Measurements from ENCODE around the gene ZNF19.

The ZNF19 gene

GRCh38 chr16:71460236-71460635 lies 28.9 kb downstream of the ZNF19 start:
- no peak overlapping the region for H3K27ac ChIP-seq
- TF ChIP-seq ZFX (IDR thresholded peaks at IDR 0.05; ENCODE audit: borderline replicate concordance) (no peak), CTCF (IDR thresholded peaks at IDR 0.05) (no peak)

GRCh38 chr16:71459510-71459909 lies 29.6 kb downstream of the ZNF19 start:
- no peak overlapping the region for H3K27ac ChIP-seq
- TF ChIP-seq ZFX (IDR thresholded peaks at IDR 0.05; ENCODE audit: borderline replicate concordance): no peak

GRCh38 chr16:71456801-71457200 lies 32.3 kb downstream of the ZNF19 start:
- H3K27ac ChIP-seq: no peak overlapping the region
- no peak for TF ChIP-seq ZFX (IDR thresholded peaks at IDR 0.05; ENCODE audit: borderline replicate concordance)
- no peak for TF ChIP-seq CTCF (IDR thresholded peaks at IDR 0.05)

GRCh38 chr16:71453036-71453435 lies 36.1 kb downstream of the ZNF19 start:
- TF ChIP-seq ZFX (IDR thresholded peaks at IDR 0.05; ENCODE audit: borderline replicate concordance) (no peak), CTCF (IDR thresholded peaks at IDR 0.05) (no peak)
- H3K27ac ChIP-seq: no peak overlapping the region

- TF ChIP-seq ZFX (IDR thresholded peaks at IDR 0.05; ENCODE audit: borderline replicate concordance) (no peak), CTCF (IDR thresholded peaks at IDR 0.05) (no peak)
Measured at GRCh38 chr16:71449020-71449419, 40.1 kb downstream of the ZNF19 start.

GRCh38 chr16:71448274-71448866 lies 40.8 kb downstream of the ZNF19 start:
- H3K27ac ChIP-seq: no peak overlapping the region
- TF ChIP-seq CTCF (IDR thresholded peaks at IDR 0.05): no peak
- no peak for TF ChIP-seq ZFX (IDR thresholded peaks at IDR 0.05; ENCODE audit: borderline replicate concordance)

More at GRCh38 chr16:71449020-71449419, 40.1 kb downstream of the ZNF19 start:
- no peak overlapping the region for H3K27ac ChIP-seq

GRCh38 chr16:71443714-71444113 lies 45.4 kb downstream of the ZNF19 start:
- H3K27ac ChIP-seq: no peak overlapping the region
- no peak for TF ChIP-seq CTCF (IDR thresholded peaks at IDR 0.05)
- no peak for TF ChIP-seq ZFX (IDR thresholded peaks at IDR 0.05; ENCODE audit: borderline replicate concordance)

GRCh38 chr16:71442051-71442440 lies 47.1 kb downstream of the ZNF19 start, which contains the start of gene TLE7:
TSS of gene TLE7 (minus strand) at chr16:71442054. CDS start at chr16:71433324, 8,730 bp downstream.
- TF ChIP-seq CTCF (IDR thresholded peaks at IDR 0.05): no peak
- no peak for TF ChIP-seq ZFX (IDR thresholded peaks at IDR 0.05; ENCODE audit: borderline replicate concordance)
- no peak within 1 kb of the TSS for H3K27ac ChIP-seq

All from 22Rv1 (cell line).